Fibroblast of skin of left quadriceps (primary cell): ENCODE data around the gene ISL2.

ENCODE experiments used
- DNase-seq, 2 experiments: peaks; one replicate each; pipeline ENCODE4 v3.0.0-alpha.2; 2013; ENCODE audit warnings: low read depth in 2 of 2

Gene ISL2

GRCh38 chr15:76376029-76376428, 39.5 kb downstream of the ISL2 start:
- DNase-seq: no peak

GRCh38 chr15:76376816-76377215, 40.2 kb downstream of the ISL2 start:
- DNase-seq: no peak

- no peak for DNase-seq
These were observed 40.6 kb downstream of the ISL2 start for GRCh38 chr15:76377217-76377616.

- DNase-seq: no peak
These were observed 41.2 kb downstream of the ISL2 start for GRCh38 chr15:76377751-76378150.

- no peak for DNase-seq
These were observed 42.1 kb downstream of the ISL2 start for GRCh38 chr15:76378691-76379090.

GRCh38 chr15:76380249-76380648, 43.7 kb downstream of the ISL2 start:
- no peak for DNase-seq

- no peak for DNase-seq
These were observed 44.8 kb downstream of the ISL2 start for GRCh38 chr15:76381366-76381765.

- no peak for DNase-seq
These were observed 46.6 kb downstream of the ISL2 start for GRCh38 chr15:76382987-76383728.

GRCh38 chr15:76384409-76384808, 47.8 kb downstream of the ISL2 start:
- DNase-seq: no peak

GRCh38 chr15:76386178-76386577, 49.6 kb downstream of the ISL2 start:
- DNase-seq: no peak

- DNase-seq: no peak
These were observed 50.4 kb downstream of the ISL2 start for GRCh38 chr15:76386926-76387325.

GRCh38 chr15:76390571-76390970, 54.0 kb downstream of the ISL2 start:
- no peak for DNase-seq

- DNase-seq: no peak
These were observed 54.7 kb downstream of the ISL2 start for GRCh38 chr15:76391309-76391708.

- no peak for DNase-seq
These were observed 55.3 kb downstream of the ISL2 start for GRCh38 chr15:76391847-76392246.
